ENCODE results near the gene SEC22C. TPM values are rescaled to one million over a fixed set of nuclear protein-coding genes. Genes with fewer than 3 reads are reported as not detected.

Gene SEC22C
- total and polyA plus RNA-seq, 2 of the 13 experiments (the other 11 are each of a cell fraction or from before 2014, with no cell fraction given) = 20.0 to 40.0 TPM

DNA sequence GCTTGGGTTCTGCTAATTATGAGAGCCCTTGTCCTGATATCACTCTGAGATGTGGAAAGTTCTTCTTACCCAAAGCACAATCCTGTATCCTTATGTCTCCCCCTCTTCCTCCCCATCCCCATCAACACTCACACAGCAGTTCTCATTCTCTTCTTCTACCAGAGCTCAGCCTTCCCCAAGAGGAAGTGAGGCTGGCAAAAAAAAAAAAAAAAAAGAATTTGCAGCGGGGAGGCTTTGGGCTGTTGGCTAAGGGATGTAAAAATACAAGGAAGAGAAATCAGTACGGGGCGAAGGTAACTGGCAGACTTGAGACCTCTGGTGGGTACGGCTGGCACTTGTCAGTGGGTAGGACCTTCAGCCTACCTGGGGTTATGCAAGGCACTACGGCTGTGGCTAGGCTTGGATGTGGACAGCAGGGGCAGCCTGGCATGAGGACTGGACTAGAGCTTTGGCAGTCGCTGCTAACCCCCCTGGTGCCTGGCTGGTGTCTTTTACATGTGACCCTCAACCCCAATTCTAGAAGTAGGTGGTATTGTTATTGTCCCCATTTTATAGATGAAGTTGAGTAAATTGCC is 73.9 kb downstream of the SEC22C start (continued):
- TF ChIP-seq, protein P1, sequence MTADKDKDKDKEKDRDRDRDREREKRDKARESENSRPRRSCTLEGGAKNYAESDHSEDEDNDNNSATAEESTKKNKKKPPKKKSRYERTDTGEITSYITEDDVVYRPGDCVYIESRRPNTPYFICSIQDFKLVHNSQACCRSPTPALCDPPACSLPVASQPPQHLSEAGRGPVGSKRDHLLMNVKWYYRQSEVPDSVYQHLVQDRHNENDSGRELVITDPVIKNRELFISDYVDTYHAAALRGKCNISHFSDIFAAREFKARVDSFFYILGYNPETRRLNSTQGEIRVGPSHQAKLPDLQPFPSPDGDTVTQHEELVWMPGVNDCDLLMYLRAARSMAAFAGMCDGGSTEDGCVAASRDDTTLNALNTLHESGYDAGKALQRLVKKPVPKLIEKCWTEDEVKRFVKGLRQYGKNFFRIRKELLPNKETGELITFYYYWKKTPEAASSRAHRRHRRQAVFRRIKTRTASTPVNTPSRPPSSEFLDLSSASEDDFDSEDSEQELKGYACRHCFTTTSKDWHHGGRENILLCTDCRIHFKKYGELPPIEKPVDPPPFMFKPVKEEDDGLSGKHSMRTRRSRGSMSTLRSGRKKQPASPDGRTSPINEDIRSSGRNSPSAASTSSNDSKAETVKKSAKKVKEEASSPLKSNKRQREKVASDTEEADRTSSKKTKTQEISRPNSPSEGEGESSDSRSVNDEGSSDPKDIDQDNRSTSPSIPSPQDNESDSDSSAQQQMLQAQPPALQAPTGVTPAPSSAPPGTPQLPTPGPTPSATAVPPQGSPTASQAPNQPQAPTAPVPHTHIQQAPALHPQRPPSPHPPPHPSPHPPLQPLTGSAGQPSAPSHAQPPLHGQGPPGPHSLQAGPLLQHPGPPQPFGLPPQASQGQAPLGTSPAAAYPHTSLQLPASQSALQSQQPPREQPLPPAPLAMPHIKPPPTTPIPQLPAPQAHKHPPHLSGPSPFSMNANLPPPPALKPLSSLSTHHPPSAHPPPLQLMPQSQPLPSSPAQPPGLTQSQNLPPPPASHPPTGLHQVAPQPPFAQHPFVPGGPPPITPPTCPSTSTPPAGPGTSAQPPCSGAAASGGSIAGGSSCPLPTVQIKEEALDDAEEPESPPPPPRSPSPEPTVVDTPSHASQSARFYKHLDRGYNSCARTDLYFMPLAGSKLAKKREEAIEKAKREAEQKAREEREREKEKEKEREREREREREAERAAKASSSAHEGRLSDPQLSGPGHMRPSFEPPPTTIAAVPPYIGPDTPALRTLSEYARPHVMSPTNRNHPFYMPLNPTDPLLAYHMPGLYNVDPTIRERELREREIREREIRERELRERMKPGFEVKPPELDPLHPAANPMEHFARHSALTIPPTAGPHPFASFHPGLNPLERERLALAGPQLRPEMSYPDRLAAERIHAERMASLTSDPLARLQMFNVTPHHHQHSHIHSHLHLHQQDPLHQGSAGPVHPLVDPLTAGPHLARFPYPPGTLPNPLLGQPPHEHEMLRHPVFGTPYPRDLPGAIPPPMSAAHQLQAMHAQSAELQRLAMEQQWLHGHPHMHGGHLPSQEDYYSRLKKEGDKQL (CRISPR knock-in tag; IDR thresholded peaks at IDR 0.05; ENCODE audit: low read depth) = no peak
- TF ChIP-seq ZBTB20 (CRISPR knock-in tag; IDR thresholded peaks at IDR 0.05; ENCODE audit: borderline replicate concordance, low read depth) (no peak), ZNF558 (CRISPR knock-in tag; IDR thresholded peaks at IDR 0.05; ENCODE audit: borderline replicate concordance) (no peak)
- TF ChIP-seq, protein P2, sequence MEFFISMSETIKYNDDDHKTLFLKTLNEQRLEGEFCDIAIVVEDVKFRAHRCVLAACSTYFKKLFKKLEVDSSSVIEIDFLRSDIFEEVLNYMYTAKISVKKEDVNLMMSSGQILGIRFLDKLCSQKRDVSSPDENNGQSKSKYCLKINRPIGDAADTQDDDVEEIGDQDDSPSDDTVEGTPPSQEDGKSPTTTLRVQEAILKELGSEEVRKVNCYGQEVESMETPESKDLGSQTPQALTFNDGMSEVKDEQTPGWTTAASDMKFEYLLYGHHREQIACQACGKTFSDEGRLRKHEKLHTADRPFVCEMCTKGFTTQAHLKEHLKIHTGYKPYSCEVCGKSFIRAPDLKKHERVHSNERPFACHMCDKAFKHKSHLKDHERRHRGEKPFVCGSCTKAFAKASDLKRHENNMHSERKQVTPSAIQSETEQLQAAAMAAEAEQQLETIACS (CRISPR knock-in tag; IDR thresholded peaks at IDR 0.05) = no peak
- TF ChIP-seq, protein P3, sequence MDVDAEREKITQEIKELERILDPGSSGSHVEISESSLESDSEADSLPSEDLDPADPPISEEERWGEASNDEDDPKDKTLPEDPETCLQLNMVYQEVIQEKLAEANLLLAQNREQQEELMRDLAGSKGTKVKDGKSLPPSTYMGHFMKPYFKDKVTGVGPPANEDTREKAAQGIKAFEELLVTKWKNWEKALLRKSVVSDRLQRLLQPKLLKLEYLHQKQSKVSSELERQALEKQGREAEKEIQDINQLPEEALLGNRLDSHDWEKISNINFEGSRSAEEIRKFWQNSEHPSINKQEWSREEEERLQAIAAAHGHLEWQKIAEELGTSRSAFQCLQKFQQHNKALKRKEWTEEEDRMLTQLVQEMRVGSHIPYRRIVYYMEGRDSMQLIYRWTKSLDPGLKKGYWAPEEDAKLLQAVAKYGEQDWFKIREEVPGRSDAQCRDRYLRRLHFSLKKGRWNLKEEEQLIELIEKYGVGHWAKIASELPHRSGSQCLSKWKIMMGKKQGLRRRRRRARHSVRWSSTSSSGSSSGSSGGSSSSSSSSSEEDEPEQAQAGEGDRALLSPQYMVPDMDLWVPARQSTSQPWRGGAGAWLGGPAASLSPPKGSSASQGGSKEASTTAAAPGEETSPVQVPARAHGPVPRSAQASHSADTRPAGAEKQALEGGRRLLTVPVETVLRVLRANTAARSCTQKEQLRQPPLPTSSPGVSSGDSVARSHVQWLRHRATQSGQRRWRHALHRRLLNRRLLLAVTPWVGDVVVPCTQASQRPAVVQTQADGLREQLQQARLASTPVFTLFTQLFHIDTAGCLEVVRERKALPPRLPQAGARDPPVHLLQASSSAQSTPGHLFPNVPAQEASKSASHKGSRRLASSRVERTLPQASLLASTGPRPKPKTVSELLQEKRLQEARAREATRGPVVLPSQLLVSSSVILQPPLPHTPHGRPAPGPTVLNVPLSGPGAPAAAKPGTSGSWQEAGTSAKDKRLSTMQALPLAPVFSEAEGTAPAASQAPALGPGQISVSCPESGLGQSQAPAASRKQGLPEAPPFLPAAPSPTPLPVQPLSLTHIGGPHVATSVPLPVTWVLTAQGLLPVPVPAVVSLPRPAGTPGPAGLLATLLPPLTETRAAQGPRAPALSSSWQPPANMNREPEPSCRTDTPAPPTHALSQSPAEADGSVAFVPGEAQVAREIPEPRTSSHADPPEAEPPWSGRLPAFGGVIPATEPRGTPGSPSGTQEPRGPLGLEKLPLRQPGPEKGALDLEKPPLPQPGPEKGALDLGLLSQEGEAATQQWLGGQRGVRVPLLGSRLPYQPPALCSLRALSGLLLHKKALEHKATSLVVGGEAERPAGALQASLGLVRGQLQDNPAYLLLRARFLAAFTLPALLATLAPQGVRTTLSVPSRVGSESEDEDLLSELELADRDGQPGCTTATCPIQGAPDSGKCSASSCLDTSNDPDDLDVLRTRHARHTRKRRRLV (CRISPR knock-in tag; IDR thresholded peaks at IDR 0.05) = no peak
- TF ChIP-seq, protein P4, sequence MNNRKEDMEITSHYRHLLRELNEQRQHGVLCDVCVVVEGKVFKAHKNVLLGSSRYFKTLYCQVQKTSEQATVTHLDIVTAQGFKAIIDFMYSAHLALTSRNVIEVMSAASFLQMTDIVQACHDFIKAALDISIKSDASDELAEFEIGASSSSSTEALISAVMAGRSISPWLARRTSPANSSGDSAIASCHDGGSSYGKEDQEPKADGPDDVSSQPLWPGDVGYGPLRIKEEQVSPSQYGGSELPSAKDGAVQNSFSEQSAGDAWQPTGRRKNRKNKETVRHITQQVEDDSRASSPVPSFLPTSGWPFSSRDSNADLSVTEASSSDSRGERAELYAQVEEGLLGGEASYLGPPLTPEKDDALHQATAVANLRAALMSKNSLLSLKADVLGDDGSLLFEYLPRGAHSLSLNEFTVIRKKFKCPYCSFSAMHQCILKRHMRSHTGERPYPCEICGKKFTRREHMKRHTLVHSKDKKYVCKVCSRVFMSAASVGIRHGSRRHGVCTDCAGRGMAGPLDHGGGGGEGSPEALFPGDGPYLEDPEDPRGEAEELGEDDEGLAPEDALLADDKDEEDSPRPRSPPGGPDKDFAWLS (CRISPR knock-in tag; IDR thresholded peaks at IDR 0.05; ENCODE audit: borderline replicate concordance) = no peak

All from HepG2 (cell line).